Forelimb muscle (tissue), 1 donor: ENCODE measurements around the gene SP100. TPM values are rescaled to one million over a fixed set of nuclear protein-coding genes. Genes with fewer than 3 reads are reported as not detected.
"Not testable (repeated sequence)": the region's sequence is repeated elsewhere in the genome, so short reads cannot be mapped to it uniquely, and the experiment has no call there.

Experiments used
- DNase-seq: peaks from one replicate; pipeline ENCODE4 v3.0.0-alpha.2; 2013; ENCODE audit warnings: low read depth
- polyA plus RNA-seq: library from polyadenylated mRNA; unstranded; fragments of 120-200 nt; gene quantifications from one replicate; pipeline ENCODE4 v1.2.1, GENCODE V29; 2013; ENCODE audit not compliant: insufficient read length

Gene SP100
- polyA plus RNA-seq, 1 donor, result 20.5 TPM

GRCh38 chr2:230419181-230419580 is 3.2 kb downstream of the SP100 start:
- no peak for DNase-seq

GRCh38 chr2:230422149-230422548 is 6.1 kb downstream of the SP100 start:
- no peak for DNase-seq

GRCh38 chr2:230423851-230424458 is 8.0 kb downstream of the SP100 start:
- no peak for DNase-seq

- no peak for DNase-seq
Observed at GRCh38 chr2:230425377-230425776, 9.4 kb downstream of the SP100 start.

- no peak for DNase-seq
Observed at GRCh38 chr2:230429513-230429912, 13.5 kb downstream of the SP100 start.

GRCh38 chr2:230430957-230431910 is 15.2 kb downstream of the SP100 start:
- DNase-seq, result no peak

- DNase-seq, result no peak
Observed at GRCh38 chr2:230434677-230435324, 18.8 kb downstream of the SP100 start.

GRCh38 chr2:230435431-230435830 is 19.4 kb downstream of the SP100 start:
- DNase-seq, result no peak

- DNase-seq, result not testable (repeated sequence)
Observed at GRCh38 chr2:230439121-230439520, 23.1 kb downstream of the SP100 start.

GRCh38 chr2:230439590-230439989 is 23.6 kb downstream of the SP100 start:
- no peak for DNase-seq

GRCh38 chr2:230441227-230441897 is 25.4 kb downstream of the SP100 start:
- no peak for DNase-seq

- no peak for DNase-seq
Observed at GRCh38 chr2:230443541-230443940, 27.5 kb downstream of the SP100 start.

- DNase-seq, result no peak
Observed at GRCh38 chr2:230444832-230445231, 28.8 kb downstream of the SP100 start.

GRCh38 chr2:230447036-230447435 is 31.0 kb downstream of the SP100 start:
- no peak for DNase-seq

GRCh38 chr2:230447455-230448451 is 31.8 kb downstream of the SP100 start:
- no peak for DNase-seq

- no peak for DNase-seq
Observed at GRCh38 chr2:230449901-230450467, 34.0 kb downstream of the SP100 start.

- DNase-seq, result no peak
Observed at GRCh38 chr2:230453006-230453405, 37.0 kb downstream of the SP100 start.

GRCh38 chr2:230455005-230455684 is 39.1 kb downstream of the SP100 start:
- no peak for DNase-seq

- no peak for DNase-seq
Observed at GRCh38 chr2:230457073-230457768, 41.2 kb downstream of the SP100 start.
